A549 treated with Mapracorat at 1 μM for 4 hours (cell line): ENCODE data around the gene SMOC1. TPM values are rescaled to one million over a fixed set of nuclear protein-coding genes. Genes with fewer than 3 reads are reported as not detected.

Experiments used
- total RNA-seq: library from RNA; stranded (reverse); fragments of 200-300 nt; extraction: Qiagen RNA extraction; gene quantifications from 5 replicates; pipeline ENCODE4 v1.2.3, GENCODE V29; 2022

The SMOC1 gene
- 14.9 to 22.8 TPM (median 17.4 TPM) in 5 replicates for total RNA-seq

DNA sequence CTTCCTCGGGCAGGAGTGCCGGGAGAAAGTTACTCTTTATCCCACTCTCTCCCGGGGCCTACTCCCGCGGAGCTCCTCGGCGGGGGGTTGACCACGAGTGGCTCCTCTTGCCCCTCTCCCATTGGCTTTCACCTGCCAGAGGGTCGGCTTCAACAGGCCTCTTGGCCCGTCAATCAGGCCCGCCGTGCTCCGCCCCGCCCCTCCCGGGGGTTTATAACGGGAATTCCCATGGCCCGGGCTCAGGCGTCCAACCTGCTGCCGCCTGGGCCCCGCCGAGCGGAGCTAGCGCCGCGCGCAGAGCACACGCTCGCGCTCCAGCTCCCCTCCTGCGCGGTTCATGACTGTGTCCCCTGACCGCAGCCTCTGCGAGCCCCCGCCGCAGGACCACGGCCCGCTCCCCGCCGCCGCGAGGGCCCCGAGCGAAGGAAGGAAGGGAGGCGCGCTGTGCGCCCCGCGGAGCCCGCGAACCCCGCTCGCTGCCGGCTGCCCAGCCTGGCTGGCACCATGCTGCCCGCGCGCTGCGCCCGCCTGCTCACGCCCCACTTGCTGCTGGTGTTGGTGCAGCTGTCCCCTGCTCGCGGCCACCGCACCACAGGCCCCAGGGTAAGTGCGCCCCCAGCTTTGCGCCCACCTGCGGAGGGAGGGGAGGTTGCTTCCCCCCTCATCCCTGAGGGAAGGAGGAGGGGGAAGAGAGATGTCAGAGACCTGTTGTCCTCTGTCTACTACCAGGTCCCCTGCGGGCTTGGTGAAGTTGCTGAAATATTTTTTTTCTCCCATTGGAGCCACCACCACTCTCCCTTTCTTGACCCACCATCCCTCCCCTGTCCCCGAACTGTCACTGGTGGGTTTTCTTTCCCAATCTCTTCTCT lies at the start of gene SMOC1:
Gene SMOC1 (plus strand): TSS at position 242 of the 869 bp plus-strand sequence. CDS start 263 bp downstream, at position 505.

Other genes starting within 250 kb of the SMOC1 start
- gene SRSF5, start 112.3 kb upstream of the SMOC1 start, total RNA-seq = 209 to 372 TPM (median 243 TPM) in 5 replicates
- gene SLC10A1, start 82.2 kb upstream of the SMOC1 start, total RNA-seq = not detected in 5 replicates